ENCODE measurements around the gene RAET1L.
"Not testable (repeated sequence)": the region's sequence is repeated elsewhere in the genome, so short reads cannot be mapped to it uniquely, and the experiment has no call there.

DNA sequence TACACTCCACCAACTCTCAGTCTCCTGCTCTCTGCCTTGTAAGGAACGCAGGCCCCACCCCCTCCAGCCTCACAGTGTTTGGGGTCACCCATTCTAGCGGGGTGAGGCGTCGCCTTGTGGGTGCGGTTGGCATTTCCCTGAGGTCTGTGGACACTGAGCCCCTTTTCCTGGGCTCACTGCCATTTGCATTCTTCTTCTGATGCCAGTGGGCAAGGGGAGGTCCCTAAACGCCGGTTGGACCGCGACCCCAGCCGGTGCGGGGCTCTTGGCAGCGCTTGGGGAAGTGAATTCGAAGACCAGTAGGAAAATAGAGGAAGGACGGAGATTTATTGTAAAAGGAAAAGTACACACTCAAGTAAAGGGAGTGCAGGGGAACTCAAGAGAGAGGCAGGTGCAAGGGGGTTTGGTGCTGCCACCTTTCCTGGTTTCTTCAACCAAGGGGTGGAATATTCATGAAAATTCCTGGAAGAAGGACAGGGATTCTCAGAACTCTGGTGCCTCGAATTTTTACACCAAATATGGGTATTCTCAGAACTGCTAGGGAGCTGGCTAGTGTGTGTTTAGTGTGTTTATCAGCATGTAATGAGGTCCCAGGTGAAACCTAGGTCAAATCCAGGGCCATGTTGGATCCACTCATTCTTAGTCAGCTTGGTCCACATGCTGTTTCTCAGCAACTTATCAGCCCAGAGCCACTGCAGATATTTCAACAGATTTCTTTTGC is 9.9 kb downstream of the RAET1L start:
- TF ChIP-seq, protein P1, sequence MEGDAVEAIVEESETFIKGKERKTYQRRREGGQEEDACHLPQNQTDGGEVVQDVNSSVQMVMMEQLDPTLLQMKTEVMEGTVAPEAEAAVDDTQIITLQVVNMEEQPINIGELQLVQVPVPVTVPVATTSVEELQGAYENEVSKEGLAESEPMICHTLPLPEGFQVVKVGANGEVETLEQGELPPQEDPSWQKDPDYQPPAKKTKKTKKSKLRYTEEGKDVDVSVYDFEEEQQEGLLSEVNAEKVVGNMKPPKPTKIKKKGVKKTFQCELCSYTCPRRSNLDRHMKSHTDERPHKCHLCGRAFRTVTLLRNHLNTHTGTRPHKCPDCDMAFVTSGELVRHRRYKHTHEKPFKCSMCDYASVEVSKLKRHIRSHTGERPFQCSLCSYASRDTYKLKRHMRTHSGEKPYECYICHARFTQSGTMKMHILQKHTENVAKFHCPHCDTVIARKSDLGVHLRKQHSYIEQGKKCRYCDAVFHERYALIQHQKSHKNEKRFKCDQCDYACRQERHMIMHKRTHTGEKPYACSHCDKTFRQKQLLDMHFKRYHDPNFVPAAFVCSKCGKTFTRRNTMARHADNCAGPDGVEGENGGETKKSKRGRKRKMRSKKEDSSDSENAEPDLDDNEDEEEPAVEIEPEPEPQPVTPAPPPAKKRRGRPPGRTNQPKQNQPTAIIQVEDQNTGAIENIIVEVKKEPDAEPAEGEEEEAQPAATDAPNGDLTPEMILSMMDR (IDR thresholded peaks at IDR 0.05): not testable (repeated sequence)
- not testable (repeated sequence) for TF ChIP-seq POLR2A (IDR thresholded peaks at IDR 0.05; ENCODE audit: low read depth); POLR2AphosphoS5 (IDR thresholded peaks at IDR 0.05); EP300 (IDR thresholded peaks at IDR 0.05)
